Breast epithelium (tissue), 4 donors: ENCODE results near the gene XK. TPM values are rescaled to one million over a fixed set of nuclear protein-coding genes. Genes with fewer than 3 reads are reported as not detected.
"Not testable (repeated sequence)": the region's sequence is repeated elsewhere in the genome, so short reads cannot be mapped to it uniquely, and the experiment has no call there.

Experiments used
- DNase-seq, 2 donors: peaks; one replicate each; pipeline ENCODE4 v3.0.0-alpha.2; 2019; ENCODE audit warnings: low spot score in 2 of 2
- H3K27ac ChIP-seq, 2 donors: fragments of 200-600 bp; sonication (generic) in 1 of 2; one replicate each; pipeline ENCODE4 v1.5.1; 2016 to 2019; ENCODE audit warnings: mild to moderate bottlenecking in 1 of 2
- H3K27me3 ChIP-seq, 2 donors: fragments of 200-600 bp; sonication (generic) in 1 of 2; one replicate each; pipeline versions ENCODE4 v1.5.1 to v1.6.0; 2017 to 2019; ENCODE audit warnings: control low read depth in 1 of 2, mild to moderate bottlenecking in 1 of 2
- H3K36me3 ChIP-seq: fragments of 200-600 bp; one replicate; pipeline ENCODE4 v1.5.1; 2019
- H3K4me1 ChIP-seq, 2 donors: fragments of 200-600 bp; sonication (generic); one replicate each; pipeline ENCODE4 v1.5.1; 2016 to 2019; ENCODE audit warnings: control low read depth in 1 of 2
- H3K4me3 ChIP-seq, 3 donors: fragments of 200-600 bp; sonication (generic); 1 replicate in 2 of 3; 2 replicates in 1 of 3; pipeline ENCODE4 v1.5.1; 2016 to 2019; ENCODE audit warnings: mild to moderate bottlenecking in 3 of 3, moderate library complexity in 2 of 3
- H3K9me3 ChIP-seq, 2 donors: fragments of 200-600 bp; sonication (generic) in 1 of 2; one replicate each; pipeline ENCODE4 v1.5.1; 2016 to 2019; ENCODE audit warnings: control low read depth in 1 of 2
- POLR2A ChIP-seq: fragments of 450-650 bp; IDR thresholded peaks from one replicate; pipeline ENCODE4 v1.6.1; 2016; ENCODE audit warnings: antibody characterized with exemption, mild to moderate bottlenecking, moderate library complexity
- POLR2AphosphoS5 ChIP-seq, 3 donors: sonication (generic); formaldehyde crosslinking; IDR thresholded peaks; one replicate each; pipeline ENCODE4 v1.6.1; 2017; ENCODE audit warnings: antibody characterized with exemption in 3 of 3
- intact Hi-C: fragments of 100-400 bp; cut with DNase I; formaldehyde crosslinking; loops from one replicate; pipeline ENCODE4 v1.15.1; 2023; ENCODE audit warnings: low total_unique reads
- total RNA-seq, 3 donors: library from RNA; depleted of rRNA; stranded (reverse); fragments of >200 nt; gene quantifications; one replicate each; pipeline ENCODE4 v1.1.0, GENCODE V29; 2016
- TF ChIP-seq, protein P1 (sequence below), 3 donors: fragments of 450-650 bp; IDR thresholded peaks; one replicate each; pipeline ENCODE4 v1.5.1; 2016 to 2017; ENCODE audit warnings: antibody characterized with exemption in 3 of 3, mild to moderate bottlenecking in 3 of 3, moderate library complexity in 3 of 3

Gene XK
- total RNA-seq, 3 donors from 2014 or later, result under 0.01 to 0.88 (median 0.66) TPM

DNA sequence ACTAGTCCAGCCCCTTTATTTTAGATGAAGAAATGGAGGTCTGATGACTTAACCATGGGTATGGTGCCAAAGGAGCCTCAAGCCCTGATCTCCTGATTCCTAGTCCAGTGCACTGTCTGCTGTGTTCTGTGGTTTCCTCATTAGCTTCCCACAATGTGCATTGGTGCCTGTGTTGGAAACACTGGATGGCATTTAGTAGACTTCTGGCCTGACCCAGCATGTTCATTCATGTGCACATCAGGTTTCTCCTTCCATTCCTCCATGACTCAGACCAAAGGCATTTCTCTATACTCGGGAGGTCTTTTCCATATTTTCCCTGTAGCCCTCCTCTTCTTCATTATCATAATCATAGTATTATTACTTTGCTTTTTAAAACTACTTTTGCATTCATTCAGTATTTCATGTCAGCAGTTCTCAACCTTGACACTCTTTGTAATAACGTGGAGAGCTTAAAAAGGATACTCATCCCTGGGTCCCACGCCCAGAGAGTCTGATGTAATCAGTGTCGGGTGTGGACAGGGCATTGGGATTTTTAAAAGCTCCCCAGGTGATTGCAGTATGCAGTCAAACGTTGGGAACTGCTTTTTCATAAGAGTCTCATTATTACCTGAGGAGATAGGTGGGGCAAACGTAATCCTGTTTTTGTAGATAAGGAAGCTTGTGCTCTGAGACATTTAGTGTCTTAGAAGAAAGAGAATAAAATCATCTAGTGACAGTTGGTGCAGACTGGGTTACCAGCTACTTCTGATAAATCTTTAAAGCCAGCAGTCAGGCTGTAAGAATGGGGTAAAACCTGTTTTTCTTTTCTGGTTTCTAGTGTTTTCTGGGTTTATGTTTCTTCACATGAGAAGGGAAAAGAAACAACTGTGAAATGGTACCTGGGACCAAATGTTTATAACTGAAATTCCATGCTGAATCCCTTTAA, 40.9 kb upstream of the XK start:
- H3K27ac ChIP-seq, result no peak overlapping the region
- DNase-seq, result no peak
- H3K36me3 ChIP-seq, result no peaks in the 10 kb centered on the region
- intact Hi-C loops, result no loop called here
- H3K4me1 ChIP-seq, result no peaks in the 10 kb centered on the region
- H3K4me3 ChIP-seq, result no peak overlapping the region
- no peaks in the 10 kb centered on the region for H3K9me3 ChIP-seq
- TF ChIP-seq POLR2A (no peak), POLR2AphosphoS5 (IDR thresholded peaks at IDR 0.05) (no peak)
- TF ChIP-seq, protein P1, sequence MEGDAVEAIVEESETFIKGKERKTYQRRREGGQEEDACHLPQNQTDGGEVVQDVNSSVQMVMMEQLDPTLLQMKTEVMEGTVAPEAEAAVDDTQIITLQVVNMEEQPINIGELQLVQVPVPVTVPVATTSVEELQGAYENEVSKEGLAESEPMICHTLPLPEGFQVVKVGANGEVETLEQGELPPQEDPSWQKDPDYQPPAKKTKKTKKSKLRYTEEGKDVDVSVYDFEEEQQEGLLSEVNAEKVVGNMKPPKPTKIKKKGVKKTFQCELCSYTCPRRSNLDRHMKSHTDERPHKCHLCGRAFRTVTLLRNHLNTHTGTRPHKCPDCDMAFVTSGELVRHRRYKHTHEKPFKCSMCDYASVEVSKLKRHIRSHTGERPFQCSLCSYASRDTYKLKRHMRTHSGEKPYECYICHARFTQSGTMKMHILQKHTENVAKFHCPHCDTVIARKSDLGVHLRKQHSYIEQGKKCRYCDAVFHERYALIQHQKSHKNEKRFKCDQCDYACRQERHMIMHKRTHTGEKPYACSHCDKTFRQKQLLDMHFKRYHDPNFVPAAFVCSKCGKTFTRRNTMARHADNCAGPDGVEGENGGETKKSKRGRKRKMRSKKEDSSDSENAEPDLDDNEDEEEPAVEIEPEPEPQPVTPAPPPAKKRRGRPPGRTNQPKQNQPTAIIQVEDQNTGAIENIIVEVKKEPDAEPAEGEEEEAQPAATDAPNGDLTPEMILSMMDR (IDR thresholded peaks at IDR 0.05), result no peak
- peaks cover 0 to 23% of the 10 kb centered on the region in 2 donors for H3K27me3 ChIP-seq

DNA sequence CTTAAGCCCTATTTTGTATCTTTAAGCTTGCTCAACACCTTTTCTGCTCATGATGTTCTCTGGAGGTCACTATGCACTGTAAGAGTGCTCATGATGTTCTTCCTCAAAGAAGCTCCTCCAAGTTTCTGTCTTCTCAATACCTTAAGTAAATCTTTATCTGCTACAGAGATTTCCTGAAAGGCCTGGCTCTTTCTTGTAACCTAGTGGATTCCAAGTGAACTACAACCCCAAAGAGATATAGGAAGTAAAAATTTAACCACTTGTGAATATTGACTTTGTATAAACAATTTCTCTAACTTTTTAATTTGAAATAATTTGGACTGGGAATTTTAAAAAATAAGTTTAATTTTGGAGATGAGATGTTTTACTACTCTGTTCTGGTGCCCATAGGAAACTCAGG, 39.3 kb upstream of the XK start:
- intact Hi-C loops, result no loop called here
- Histone ChIP-seq H3K27ac (no peak overlapping the region), H3K27me3 (peaks cover 0 to 18% of the 10 kb centered on the region in 2 donors), H3K9me3 (no peaks in the 10 kb centered on the region), H3K4me1 (no peaks in the 10 kb centered on the region), H3K4me3 (no peak overlapping the region), H3K36me3 (no peaks in the 10 kb centered on the region)
- no peak for DNase-seq
- TF ChIP-seq, protein P1 (IDR thresholded peaks at IDR 0.05), result no peak
- TF ChIP-seq POLR2A (no peak), POLR2AphosphoS5 (IDR thresholded peaks at IDR 0.05) (no peak)

DNA sequence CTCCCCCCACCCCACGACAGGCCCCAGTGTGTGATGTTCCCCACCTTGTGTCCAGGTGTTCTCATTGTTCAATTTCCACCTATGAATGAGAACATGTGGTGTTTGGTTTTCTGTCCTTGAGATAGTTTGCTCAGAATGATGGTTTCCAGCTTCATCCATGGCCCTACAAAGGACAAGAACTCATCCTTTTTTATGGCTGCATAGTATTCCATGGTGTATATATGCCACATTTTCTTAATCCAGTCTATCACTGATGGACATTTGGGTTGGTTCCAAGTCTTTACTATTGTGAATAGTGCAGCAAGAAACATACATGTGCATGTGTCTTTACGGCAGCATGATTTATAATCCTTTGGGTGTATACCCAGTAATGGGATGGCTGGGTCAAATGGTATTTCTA, 34.7 kb upstream of the XK start:
- H3K36me3 ChIP-seq, intact Hi-C loops, H3K27ac ChIP-seq, DNase-seq, H3K9me3 ChIP-seq, H3K4me3 ChIP-seq, H3K4me1 ChIP-seq: not testable (repeated sequence)
- peaks cover 0 to 18% of the 10 kb centered on the region in 2 donors for H3K27me3 ChIP-seq

DNA sequence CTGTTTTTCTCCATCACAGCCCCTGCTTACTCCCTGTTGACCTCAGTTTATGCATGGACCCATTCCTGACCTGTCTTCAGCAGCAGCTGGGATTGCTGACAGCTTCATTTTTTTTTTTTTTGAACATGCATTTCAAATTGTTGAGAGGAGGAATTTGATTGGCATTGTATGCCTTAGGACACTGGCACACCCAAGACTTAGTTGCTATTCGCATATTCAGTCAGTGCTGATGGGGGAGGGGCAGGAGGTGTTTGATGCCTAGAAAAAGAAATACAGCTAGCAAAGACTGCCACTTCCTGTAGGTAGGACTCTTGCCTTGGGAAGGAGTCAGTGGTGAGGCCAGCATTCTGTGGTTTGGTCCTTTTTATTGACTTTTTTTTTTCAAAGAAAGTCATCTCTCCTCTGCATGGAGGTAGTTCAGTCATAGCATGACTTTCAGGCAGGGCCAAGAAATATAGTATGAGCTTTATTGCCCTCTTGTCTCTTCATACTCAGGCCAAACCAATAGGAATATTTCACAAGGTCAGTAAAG, 33.6 kb upstream of the XK start:
- Histone ChIP-seq H3K9me3 (no peaks in the 10 kb centered on the region), H3K4me3 (no peak overlapping the region), H3K27me3 (peaks cover 0 to 25% of the 10 kb centered on the region in 2 donors), H3K36me3 (no peaks in the 10 kb centered on the region), H3K27ac (no peak overlapping the region), H3K4me1 (no peaks in the 10 kb centered on the region)
- intact Hi-C loops, result no loop called here
- TF ChIP-seq, protein P1 (IDR thresholded peaks at IDR 0.05), result no peak
- TF ChIP-seq POLR2A (no peak), POLR2AphosphoS5 (IDR thresholded peaks at IDR 0.05) (no peak)
- no peak for DNase-seq

DNA sequence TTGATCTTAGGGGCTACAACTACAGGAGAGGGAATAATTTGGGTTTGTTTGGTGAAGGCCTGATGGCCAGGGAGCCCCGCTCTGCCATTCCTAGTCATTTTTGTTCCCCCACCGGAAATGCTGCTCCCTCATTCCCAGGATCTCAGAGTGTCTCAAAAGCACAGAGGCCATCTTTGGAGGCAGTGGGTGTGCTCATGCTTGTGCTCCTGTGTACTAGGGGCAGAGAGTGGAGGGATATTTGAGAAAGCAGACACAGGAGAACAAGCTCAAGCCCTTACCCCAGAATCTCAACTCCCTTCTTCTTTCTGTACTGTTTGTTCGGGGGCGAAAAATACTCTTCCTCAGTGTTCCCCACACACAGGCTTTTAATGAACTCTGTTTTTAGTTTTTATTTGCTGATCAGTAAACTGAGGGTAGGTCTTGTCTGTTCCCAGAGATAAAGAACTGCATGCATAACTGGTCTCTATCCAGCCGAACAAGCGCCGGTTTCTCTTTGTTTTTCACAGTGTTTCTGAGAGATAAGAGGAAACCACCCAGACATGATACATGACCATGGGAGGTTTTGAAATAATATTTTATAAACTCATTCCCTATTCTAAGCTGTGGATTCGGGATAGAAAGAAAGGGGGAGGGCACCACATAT, 32.9 kb upstream of the XK start:
- H3K27ac ChIP-seq, result no peak overlapping the region
- H3K36me3 ChIP-seq, result no peaks in the 10 kb centered on the region
- H3K4me1 ChIP-seq, result no peaks in the 10 kb centered on the region
- no peak overlapping the region for H3K4me3 ChIP-seq
- intact Hi-C loops, result no loop called here
- H3K9me3 ChIP-seq, result no peaks in the 10 kb centered on the region
- peaks cover 0 to 27% of the 10 kb centered on the region in 2 donors for H3K27me3 ChIP-seq
- TF ChIP-seq, protein P1 (IDR thresholded peaks at IDR 0.05), result no peak
- TF ChIP-seq POLR2A (no peak), POLR2AphosphoS5 (IDR thresholded peaks at IDR 0.05) (no peak)
- DNase-seq, result no peak
